AG08395 (cell line): ENCODE measurements around the gene RPL36A.

Experiments used
- DNase-seq: peaks from one replicate; pipeline ENCODE4 v3.0.0; 2012; ENCODE audit warnings: mixed read lengths, low spot score

RPL36A gene

GRCh38 chrX:101390664-101391525 is at the start of gene RPL36A:
Gene RPL36A, plus strand, starts transcription at chrX:101391011. Its CDS starts 33 bp downstream, at chrX:101391044.
- peak; percentile 84 for DNase-seq

- DNase-seq, result peak; percentile 11
Observed at GRCh38 chrX:101347859-101348451, 42.9 kb upstream of the RPL36A start.

- DNase-seq, result peak; percentile 84
Observed at GRCh38 chrX:101348452-101349192, 42.2 kb upstream of the RPL36A start, which contains the start of gene TIMM8A. Gene TIMM8A, minus strand, starts transcription at chrX:101348742. Its CDS starts 78 bp downstream, at chrX:101348664.

- no peak for DNase-seq
Observed at GRCh38 chrX:101349193-101349562, 41.6 kb upstream of the RPL36A start.

DNA sequence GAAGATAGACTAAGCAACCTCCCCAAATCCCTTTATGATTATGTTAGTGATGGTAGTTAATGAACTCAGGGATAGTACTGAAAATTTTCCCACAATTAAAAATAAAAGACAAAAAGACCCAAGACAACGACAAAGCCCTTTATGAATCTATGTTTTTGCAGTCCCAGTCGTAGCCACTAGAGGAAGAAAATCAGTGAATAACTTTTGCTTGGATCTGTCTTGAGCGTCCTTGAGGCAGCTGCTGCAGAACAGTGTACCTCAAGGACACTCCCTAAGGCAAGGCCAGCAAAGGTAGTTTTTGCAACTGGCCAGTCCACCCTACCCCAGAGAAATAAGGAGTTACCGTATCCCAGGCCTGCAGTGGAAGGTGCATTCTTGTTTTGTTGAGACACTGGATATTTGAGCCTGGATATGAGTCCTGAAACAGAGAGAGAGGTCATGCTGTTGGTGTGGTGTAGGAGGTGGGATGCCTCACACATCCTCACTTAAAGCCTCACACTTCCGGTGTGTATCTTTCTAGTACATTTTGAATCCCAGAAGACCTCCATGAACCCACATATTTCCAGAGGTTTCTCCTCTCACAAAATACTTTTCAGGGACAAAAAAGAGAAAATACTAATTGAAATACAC is 33.5 kb upstream of the RPL36A start:
- DNase-seq, result peak; percentile 5

GRCh38 chrX:101359966-101360365 is 30.8 kb upstream of the RPL36A start:
- DNase-seq, result no peak

DNA sequence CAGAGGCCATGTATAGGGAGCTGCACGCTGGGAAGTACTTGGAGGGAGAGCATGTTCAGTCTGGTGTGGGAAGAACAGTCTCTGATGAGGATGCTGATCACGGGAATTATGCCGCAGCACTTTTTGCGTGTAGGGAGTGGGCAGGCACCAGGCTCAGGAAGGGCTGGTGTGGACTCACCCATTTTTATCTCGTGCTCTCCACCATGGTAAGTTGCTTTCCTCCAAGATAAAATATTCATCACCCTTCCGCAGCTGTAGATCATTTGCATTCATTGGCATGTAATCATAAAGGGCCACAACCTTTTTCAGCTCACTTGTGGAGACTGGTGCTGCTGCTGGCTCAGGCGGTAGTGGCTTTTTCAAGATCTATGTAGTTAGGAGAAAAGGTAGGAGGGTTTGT is 30.4 kb upstream of the RPL36A start:
- no peak for DNase-seq

GRCh38 chrX:101362116-101362515 is 28.7 kb upstream of the RPL36A start:
- DNase-seq, result no peak

DNA sequence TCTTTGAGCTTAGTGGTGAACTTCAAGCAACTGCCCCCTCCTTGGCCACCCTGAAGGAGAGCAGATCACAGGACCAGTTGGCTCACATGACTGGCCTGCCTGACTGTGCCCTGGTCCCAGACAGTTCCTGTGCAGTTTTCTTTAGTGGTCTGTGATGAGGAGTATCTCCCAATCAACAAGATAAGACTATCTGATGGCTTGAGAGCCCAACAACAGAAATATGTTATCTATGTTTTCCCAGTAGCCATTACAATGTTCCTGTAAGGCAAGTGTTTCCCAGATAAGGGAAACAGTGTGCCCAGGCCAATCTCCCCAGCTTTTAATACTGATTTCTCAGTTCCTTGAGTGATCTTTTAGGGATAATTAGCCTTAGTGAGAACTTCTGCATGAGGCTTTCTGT is 28.1 kb upstream of the RPL36A start:
- no peak for DNase-seq

DNA sequence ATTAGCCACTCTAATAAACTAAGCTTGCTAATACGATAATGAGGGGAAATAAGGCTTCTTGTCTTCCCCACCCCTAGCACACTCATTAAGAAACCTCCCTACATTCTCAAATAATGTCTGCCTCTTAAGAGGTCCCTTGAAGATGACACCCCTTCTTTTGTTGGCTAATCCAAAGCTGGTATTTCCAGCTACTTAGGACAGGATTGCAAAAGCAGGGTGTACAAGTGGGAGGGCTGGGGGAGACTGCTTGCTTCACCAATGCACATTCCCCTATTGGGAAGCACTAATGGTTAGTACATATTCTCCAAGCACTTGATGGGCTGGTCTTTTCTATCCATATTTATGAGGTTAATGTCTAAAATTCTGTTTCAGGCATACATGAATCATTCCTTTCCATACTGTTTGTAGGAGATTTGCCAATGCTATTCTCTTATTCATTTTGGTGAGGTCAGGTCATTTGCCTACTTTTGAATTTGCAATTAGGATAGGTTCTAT is 25.5 kb upstream of the RPL36A start:
- DNase-seq, result no peak

GRCh38 chrX:101368800-101369199 is 22.0 kb upstream of the RPL36A start:
- no peak for DNase-seq

GRCh38 chrX:101369687-101370086 is 21.1 kb upstream of the RPL36A start:
- no peak for DNase-seq

GRCh38 chrX:101370888-101371504 is 19.8 kb upstream of the RPL36A start:
- DNase-seq, result no peak

- no peak for DNase-seq
Observed at GRCh38 chrX:101377547-101377946, 13.3 kb upstream of the RPL36A start.

- DNase-seq, result no peak
Observed at GRCh38 chrX:101383679-101384205, 7.1 kb upstream of the RPL36A start.

- DNase-seq, result no peak
Observed at GRCh38 chrX:101385026-101385684, 5.7 kb upstream of the RPL36A start.

- no peak for DNase-seq
Observed at GRCh38 chrX:101385795-101386541, 4.8 kb upstream of the RPL36A start, which contains the start of gene BTK. Gene BTK, minus strand, starts transcription at chrX:101386191. Its CDS starts 10,907 bp downstream, at chrX:101375284.

DNA sequence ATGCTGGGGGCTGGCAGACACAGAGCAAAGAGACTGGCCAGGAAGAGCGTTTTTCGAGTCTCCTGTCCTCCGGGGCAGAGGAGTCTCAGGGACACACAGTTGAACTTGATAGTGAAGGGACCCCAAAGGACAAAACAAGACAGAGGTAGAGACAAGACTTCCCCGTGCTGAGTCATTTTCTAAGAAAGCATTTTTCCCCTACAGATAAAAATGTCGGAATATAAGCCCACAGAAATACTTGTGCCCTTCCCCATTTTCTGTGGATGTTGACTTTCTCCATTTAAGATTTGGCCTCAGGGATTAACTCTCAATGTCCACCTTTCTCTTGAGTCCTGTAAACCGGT is 4.3 kb upstream of the RPL36A start:
- DNase-seq, result no peak

DNA sequence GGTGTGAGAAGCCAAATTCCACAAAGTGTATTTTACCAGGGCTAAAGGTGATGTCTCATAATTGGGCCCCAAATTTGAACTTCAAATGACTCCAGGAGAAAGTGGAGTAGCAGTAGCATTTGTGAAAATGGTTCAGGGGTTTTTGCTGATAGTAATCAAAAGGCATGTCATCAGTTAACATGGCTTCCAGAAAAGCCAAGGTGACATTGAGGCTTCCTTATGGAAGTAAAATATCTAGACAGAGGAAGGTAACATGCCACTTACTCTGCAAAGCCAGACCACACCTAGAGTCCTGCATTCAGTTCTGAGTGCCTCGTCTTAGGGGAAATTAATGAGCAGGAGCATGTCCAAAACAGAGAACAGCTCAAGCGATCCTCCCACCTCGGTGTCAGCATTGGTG is 2.2 kb upstream of the RPL36A start:
- no peak for DNase-seq

GRCh38 chrX:101391831-101392230 is 1.0 kb downstream of the RPL36A start:
- no peak for DNase-seq
